ENCODE measurements around the gene CALU.
A peak's percentile ranks its signal among the peaks of the same experiment; 100 is the strongest.

CALU gene

DNA sequence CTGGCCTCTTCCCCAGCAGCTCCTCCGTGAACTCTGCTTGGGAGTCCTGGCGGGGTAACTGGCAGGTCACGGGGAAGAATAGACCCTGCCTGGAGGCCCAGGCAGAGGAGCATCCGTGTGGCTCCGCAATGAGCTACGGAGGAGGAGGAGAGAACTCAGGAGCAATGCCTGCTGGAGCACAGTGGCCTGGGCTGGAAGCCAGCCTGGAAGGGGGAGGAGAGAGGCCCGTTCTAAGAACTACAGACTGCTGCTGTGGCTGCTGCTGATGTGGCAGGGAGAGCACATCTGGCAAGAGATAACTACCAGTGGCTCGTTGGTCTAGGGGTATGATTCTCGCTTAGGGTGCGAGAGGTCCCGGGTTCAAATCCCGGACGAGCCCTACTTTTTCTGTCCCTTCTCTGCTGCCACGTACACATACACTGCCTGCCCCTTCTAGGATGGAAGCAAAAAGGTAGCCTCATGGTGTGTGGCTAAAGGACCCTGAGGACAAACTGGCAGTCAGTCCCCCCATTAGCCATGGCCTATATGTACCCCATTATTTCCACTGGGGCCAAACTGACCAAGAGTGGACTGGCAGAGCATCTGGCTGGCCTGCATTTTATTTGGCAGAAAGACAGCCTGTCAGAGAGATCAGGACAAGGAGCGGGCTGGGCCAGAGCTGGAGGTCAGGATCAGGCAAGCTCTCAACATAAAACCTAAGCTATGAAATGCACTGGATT lies 44.1 kb downstream of the CALU start:
- peak; percentile 91 for DNase-seq
- Histone ChIP-seq H3K9me3 (no peaks in the 10 kb centered on the region), H3K27me3 (no peaks in the 10 kb centered on the region), H3K36me3 (no peaks in the 10 kb centered on the region), H3K4me3 (ENCODE audit: low read depth, low read length) (peak overlapping the region; percentile 60), H3K4me1 (peaks cover 5% of the 10 kb centered on the region; the same call in 1 of the 2 replicates)
- TF ChIP-seq, protein P1, sequence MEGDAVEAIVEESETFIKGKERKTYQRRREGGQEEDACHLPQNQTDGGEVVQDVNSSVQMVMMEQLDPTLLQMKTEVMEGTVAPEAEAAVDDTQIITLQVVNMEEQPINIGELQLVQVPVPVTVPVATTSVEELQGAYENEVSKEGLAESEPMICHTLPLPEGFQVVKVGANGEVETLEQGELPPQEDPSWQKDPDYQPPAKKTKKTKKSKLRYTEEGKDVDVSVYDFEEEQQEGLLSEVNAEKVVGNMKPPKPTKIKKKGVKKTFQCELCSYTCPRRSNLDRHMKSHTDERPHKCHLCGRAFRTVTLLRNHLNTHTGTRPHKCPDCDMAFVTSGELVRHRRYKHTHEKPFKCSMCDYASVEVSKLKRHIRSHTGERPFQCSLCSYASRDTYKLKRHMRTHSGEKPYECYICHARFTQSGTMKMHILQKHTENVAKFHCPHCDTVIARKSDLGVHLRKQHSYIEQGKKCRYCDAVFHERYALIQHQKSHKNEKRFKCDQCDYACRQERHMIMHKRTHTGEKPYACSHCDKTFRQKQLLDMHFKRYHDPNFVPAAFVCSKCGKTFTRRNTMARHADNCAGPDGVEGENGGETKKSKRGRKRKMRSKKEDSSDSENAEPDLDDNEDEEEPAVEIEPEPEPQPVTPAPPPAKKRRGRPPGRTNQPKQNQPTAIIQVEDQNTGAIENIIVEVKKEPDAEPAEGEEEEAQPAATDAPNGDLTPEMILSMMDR (IDR thresholded peaks at IDR 0.05; ENCODE audit: low read depth, low read length) = no peak

DNA sequence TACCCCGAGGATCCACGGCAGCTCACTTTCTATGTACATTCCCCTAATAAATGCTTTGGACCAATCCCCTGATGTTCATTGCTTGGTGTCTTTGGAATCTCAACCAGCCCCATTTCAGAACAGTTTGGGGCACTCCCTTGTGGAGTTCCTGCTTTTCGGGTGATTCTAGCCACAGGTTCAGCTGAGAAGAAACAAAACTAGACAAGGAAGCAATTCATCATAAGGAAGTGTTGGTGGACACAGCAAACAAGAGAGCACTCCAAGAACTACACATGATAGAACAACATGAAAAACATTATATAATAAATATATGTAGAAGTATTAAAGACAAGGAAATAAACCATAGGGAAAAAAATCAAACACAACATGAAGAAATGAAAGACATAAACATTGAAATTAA lies 46.6 kb downstream of the CALU start:
- peaks cover 5% of the 10 kb centered on the region; the same call in 1 of the 2 replicates for H3K4me1 ChIP-seq
- no peaks in the 10 kb centered on the region for H3K27me3 ChIP-seq
- no peak for DNase-seq
- no peak overlapping the region for H3K4me3 ChIP-seq (ENCODE audit: low read depth, low read length)
- no peaks in the 10 kb centered on the region for H3K9me3 ChIP-seq
- H3K36me3 ChIP-seq = no peaks in the 10 kb centered on the region
- TF ChIP-seq, protein P1 (IDR thresholded peaks at IDR 0.05; ENCODE audit: low read depth, low read length) = no peak

DNA sequence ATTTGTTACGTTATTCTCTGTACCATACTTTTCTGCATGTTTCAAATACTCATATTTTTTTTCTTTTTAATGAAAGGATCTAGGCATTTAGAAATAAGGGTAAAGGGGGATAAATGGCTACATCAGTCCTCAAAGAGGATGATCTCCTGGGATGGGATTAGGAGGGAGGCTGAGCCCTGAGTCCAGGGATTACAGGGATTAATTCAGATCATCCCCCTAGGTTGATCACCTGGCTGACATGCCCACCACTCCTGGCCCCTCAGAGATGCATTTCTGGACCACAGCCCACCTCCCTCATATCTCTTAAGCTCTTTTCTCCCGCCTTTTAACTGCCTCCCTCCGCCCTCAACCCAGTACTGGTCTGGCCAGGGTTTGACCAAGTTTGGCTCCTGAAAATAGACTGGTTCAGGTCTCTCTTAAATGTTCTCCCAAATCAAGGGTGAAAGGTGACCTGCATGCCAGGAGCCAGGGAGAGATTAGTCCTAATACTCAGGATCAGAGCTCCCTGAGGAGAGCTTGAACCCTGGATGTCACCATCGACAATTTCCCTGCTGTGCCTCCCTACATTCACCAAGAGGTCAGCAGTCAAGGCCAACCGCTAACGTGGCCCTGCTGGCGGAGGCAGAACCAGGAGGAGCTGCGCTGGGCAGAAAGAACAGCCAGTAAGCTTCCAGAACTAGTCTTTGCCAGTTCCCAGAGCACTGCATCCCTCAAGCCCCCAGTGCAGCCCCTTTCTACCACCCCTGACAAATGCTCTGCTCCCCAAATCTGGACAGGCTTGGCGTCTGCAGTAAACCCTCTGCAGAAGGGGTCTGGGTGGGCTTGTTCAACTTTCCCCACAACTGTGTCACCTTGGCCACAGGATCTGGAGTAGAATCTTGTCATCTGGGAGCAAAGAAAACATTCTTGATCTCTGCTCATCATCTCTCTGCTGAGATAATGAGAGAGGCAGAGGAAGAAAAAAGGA lies 49.6 kb downstream of the CALU start:
- Histone ChIP-seq H3K4me1 (peaks cover under 1% of the 10 kb centered on the region; the same call in 1 of the 2 replicates), H3K27me3 (no peaks in the 10 kb centered on the region), H3K36me3 (no peaks in the 10 kb centered on the region; the same call in 1 of the 2 replicates), H3K4me3 (ENCODE audit: low read depth, low read length) (no peak overlapping the region), H3K9me3 (no peaks in the 10 kb centered on the region)
- TF ChIP-seq, protein P1 (IDR thresholded peaks at IDR 0.05; ENCODE audit: low read depth, low read length) = no peak
- no peak for DNase-seq

DNA sequence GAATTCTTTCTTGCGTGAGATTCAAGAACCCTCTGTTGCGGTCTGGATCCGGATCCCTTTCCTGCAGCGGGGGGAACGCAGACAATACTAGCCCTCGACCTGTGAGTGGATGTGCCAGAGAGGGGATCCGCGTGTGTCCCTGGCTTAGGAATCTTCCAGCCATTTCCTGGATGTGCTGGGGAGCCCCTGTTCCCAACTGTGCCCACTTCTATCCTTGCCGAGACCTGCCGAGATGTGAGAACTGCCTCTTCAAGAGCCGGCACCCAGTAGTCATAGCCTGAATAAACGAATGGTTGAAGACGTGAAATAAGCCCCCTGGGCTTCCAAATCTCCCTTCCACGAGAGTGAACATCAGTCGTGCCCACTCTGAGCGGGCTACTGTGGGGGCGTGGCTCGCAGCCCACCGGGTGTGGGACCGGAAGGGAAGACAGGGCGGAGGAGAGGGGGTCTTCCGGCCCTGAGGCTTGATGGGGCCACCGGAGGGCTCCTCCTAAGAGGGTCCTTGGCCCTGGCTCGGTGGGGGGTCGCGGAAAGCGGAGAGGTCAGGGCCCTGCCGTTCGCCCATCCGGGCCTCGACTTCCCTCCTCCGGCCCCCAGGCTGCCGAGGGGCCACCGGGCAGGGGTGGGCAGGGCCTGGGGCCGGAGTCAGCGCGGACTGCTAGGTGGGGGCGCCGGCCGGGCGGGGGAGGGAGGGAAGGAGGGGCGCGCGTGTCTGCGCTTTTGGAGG lies 51.3 kb downstream of the CALU start:
- TF ChIP-seq, protein P1 (IDR thresholded peaks at IDR 0.05; ENCODE audit: low read depth, low read length) = no peak
- no peak for DNase-seq
- H3K27me3 ChIP-seq = no peaks in the 10 kb centered on the region

DNA sequence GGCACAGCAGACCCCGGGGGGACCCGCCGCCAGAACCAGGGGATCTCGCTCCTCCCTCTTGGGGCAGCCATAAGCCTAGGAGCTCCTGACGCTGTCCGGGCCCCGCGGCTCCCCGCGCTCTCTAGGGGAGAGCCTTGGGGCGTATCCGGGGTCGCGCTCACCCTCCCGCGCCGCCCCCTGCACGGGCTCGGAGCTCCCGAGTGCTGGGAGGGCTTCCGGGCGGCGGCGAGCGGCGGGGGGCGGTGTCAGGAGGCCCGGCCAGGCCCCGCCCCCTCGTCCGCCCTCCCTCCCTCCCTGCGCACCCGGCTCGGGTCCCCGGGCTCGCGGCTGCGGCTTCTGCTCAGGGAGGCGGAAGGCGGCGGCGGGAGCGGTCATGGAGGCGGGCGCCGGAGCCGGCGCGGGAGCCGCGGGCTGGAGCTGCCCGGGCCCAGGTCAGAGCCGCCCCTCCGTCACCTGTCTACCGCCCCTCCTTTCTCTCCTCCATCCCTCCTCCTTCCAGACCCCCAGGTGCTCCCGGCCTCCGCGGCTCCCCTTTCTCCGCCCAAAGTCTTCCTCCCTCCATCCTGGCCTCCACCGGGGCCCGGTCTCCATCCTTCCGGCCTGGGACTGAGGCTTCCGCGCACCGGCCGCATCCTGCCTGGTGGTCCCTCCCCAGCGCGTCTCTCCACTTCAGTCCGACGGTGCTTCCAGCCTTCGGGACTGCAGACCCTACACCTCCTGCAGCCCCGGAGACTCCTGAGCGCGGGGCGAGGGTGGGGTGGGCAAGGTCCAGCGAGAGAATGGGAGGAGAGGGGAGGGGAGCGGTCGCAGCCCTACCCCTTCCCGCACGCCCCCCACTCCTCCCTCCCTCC lies 52.2 kb downstream of the CALU start, which contains the start of gene CCDC136:
Gene CCDC136 (plus strand): TSS at position 848 of the 851 bp plus-strand sequence. CDS start 444 bp downstream, outside the sequence.
- Histone ChIP-seq H3K27me3 (no peaks in the 10 kb centered on the region), H3K9me3 (no peaks in the 10 kb centered on the region), H3K4me3 (ENCODE audit: low read depth, low read length) (peak within 1 kb of the TSS; percentile 94), H3K4me1 (no peaks in the 10 kb centered on the region), H3K36me3 (peaks cover 25% of the 10 kb centered on the region)
- DNase-seq = peak; percentile 90
- TF ChIP-seq, protein P1 (IDR thresholded peaks at IDR 0.05; ENCODE audit: low read depth, low read length) = no peak

More for the DNA sequence above, 51.3 kb downstream of the CALU start:
- Histone ChIP-seq H3K4me3 (ENCODE audit: low read depth, low read length) (peak overlapping the region; percentile 94), H3K36me3 (peaks cover 16% of the 10 kb centered on the region), H3K9me3 (no peaks in the 10 kb centered on the region), H3K4me1 (no peaks in the 10 kb centered on the region)
